Measurements from ENCODE around the gene TMED9. TPM values are rescaled to one million over a fixed set of nuclear protein-coding genes. Genes with fewer than 3 reads are reported as not detected.
"Not testable (repeated sequence)": the region's sequence is repeated elsewhere in the genome, so short reads cannot be mapped to it uniquely, and the experiment has no call there.

Gene TMED9
- total RNA-seq, 6 experiments from 2014 or later = 350 to 457 (median 354) TPM

DNA sequence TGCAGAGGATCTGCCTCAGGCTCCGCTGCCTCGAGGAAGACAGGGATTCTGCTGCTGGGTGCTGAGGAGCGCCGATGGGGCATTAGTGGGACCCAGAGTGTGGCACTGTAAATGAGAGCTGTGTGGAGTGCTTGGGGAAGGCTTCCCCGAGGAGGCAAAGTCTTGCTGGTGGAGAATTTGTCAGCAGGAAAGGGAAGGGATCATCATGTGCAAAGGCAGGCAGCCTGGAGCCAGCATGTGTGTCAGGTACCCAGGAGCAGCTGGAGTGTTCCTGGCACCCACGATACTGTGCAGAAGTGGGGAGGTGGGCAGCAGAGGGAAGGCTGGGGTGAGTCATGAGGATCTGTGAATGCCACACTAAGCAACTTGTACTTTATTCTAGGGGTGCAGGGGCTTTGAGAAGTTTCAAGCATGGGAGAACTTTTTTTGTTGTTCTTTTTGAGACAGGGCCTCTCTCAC lies 20.2 kb downstream of the TMED9 start:
- DNase-seq = no peak
- Mint-ChIP-seq H3K4me1 (ENCODE audit: low read depth) (no peaks in the 10 kb centered on the region; the same call in 1 of the 2 replicates), H3K36me3 (ENCODE audit: low read depth) (no peaks in the 10 kb centered on the region; the same call in 1 of the 2 replicates), H3K27me3 (ENCODE audit: insufficient read depth) (peaks cover 9% of the 10 kb centered on the region; the same call in 1 of the 2 replicates), H3K4me3 (no peak overlapping the region), H3K27ac (peak overlapping the region; percentile 34; the same call in 1 of the 2 replicates), H3K9me3 (no peaks in the 10 kb centered on the region)
- TF ChIP-seq, protein P1, sequence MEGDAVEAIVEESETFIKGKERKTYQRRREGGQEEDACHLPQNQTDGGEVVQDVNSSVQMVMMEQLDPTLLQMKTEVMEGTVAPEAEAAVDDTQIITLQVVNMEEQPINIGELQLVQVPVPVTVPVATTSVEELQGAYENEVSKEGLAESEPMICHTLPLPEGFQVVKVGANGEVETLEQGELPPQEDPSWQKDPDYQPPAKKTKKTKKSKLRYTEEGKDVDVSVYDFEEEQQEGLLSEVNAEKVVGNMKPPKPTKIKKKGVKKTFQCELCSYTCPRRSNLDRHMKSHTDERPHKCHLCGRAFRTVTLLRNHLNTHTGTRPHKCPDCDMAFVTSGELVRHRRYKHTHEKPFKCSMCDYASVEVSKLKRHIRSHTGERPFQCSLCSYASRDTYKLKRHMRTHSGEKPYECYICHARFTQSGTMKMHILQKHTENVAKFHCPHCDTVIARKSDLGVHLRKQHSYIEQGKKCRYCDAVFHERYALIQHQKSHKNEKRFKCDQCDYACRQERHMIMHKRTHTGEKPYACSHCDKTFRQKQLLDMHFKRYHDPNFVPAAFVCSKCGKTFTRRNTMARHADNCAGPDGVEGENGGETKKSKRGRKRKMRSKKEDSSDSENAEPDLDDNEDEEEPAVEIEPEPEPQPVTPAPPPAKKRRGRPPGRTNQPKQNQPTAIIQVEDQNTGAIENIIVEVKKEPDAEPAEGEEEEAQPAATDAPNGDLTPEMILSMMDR (IDR thresholded peaks at IDR 0.05) = no peak

DNA sequence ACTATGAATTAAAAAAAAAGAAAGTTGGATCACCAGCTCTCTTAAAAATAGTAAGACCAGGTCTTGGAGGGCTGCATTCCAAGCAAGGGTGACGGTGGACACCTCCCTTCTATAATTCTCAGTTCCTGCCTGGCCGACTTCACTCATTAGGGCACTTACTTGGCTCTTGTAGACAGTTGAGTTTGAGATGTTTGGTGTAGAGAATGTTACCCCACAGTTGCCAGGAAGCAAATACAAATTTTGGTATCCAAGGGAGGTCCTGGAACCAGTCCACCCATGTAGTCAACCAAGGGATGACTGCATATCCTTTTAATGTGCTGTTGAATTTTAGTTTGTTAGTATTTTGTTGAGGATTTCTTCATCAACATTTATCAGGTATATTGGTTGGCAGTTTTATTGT lies 28.6 kb downstream of the TMED9 start:
- Mint-ChIP-seq H3K4me3 (no peak overlapping the region), H3K4me1 (ENCODE audit: low read depth) (no peaks in the 10 kb centered on the region), H3K27ac (no peak overlapping the region), H3K36me3 (ENCODE audit: low read depth) (peaks cover 26% of the 10 kb centered on the region), H3K27me3 (ENCODE audit: insufficient read depth) (no peaks in the 10 kb centered on the region; the same call in 1 of the 2 replicates), H3K9me3 (no peaks in the 10 kb centered on the region)
- no peak for DNase-seq
- TF ChIP-seq, protein P1 (IDR thresholded peaks at IDR 0.05) = no peak

DNA sequence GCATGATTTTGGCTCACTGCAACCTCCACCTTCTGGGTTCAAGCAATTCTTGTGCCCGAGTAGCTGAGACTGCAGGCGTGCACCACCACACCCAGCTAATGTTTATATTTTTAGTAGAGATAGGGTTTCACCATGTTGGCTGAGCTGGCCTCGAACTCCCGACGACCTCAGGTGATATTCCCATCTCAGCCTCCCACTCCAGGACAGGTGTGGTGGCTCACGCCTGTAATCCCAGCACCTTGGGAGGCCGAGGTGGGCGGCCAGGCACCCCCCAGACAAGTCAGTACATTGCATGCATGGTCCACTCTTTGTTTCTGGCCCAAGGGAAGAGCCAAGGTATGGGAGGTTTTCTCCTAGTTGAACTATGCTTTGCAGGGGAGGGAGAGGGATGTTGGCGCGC lies 32.2 kb downstream of the TMED9 start:
- H3K36me3 Mint-ChIP-seq (ENCODE audit: low read depth); H3K9me3 Mint-ChIP-seq; H3K4me3 Mint-ChIP-seq; DNase-seq; H3K4me1 Mint-ChIP-seq (ENCODE audit: low read depth); H3K27ac Mint-ChIP-seq; H3K27me3 Mint-ChIP-seq (ENCODE audit: insufficient read depth): not testable (repeated sequence)

DNA sequence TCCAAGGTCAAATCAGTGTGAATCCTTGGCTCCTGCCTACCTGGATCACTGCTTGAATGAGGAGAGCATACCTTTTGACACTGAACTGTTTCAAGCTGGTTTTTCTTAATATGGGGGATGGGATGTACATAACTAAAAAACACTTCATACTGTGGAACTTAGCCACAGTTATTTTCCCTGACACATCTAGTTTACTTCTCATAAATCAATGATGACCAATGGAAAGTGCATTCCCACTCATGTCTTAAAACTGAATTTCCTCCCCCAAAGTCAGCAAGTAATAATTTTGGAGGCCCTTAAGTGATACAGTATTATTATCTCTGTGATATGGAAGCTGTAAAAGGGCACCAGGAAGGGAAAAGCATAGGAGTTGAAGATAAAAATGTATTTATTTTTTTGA lies 38.2 kb downstream of the TMED9 start:
- not testable (repeated sequence) for H3K27ac Mint-ChIP-seq; H3K27me3 Mint-ChIP-seq (ENCODE audit: insufficient read depth); H3K36me3 Mint-ChIP-seq (ENCODE audit: low read depth); H3K4me3 Mint-ChIP-seq; H3K9me3 Mint-ChIP-seq
- DNase-seq = peak; percentile 60
- peaks cover 11% of the 10 kb centered on the region for H3K4me1 Mint-ChIP-seq (ENCODE audit: low read depth)

DNA sequence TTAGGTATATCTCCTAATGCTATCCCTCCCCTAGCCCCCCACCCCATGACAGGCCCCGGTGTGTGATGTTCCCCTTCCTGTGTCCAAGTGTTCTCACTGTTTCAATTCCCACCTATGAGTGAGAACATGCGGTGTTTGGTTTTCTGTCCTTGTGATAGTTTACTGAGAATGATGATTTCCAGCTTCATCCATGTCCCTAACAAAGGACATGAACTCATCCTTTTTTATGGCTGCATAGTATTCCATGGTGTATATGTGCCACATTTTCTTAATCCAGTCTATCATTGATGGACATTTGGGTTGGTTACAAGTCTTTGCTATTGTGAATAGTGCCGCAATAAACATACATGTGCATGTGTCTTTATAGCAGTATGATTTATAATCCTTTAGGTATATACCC lies 42.9 kb downstream of the TMED9 start:
- H3K27ac Mint-ChIP-seq; DNase-seq; H3K4me3 Mint-ChIP-seq; H3K27me3 Mint-ChIP-seq (ENCODE audit: insufficient read depth); H3K4me1 Mint-ChIP-seq (ENCODE audit: low read depth); H3K9me3 Mint-ChIP-seq: not testable (repeated sequence)
- peaks cover 10% of the 10 kb centered on the region for H3K36me3 Mint-ChIP-seq (ENCODE audit: low read depth)

DNA sequence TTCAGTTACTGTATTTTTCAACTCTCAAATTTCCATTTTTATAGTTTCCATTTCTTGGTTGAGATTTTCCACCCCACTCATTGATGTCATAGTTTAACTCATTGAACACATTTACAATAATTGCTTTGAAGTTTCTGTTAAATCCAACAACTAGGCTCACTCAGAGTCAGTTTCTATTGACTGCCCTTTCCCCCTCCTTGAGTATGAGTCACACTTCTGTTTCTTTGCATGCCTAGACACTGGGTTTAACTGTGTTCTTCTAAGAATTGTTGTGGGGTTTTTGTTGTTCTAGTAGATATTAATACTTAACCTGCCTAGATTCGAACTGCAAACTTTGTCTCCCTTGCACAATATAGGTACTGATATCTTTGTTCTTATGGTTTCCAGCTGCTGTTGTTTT lies 53.5 kb downstream of the TMED9 start:
- not testable (repeated sequence) for DNase-seq; H3K36me3 Mint-ChIP-seq (ENCODE audit: low read depth); H3K27ac Mint-ChIP-seq; H3K4me3 Mint-ChIP-seq; H3K9me3 Mint-ChIP-seq; H3K27me3 Mint-ChIP-seq (ENCODE audit: insufficient read depth); H3K4me1 Mint-ChIP-seq (ENCODE audit: low read depth)

Other genes starting within 250 kb of the TMED9 start
- 100 to 1,000 TPM; 153 to 169 (median 164) TPM for gene LMAN2, start 240.5 kb upstream of the TMED9 start, total RNA-seq (2021; fragmentation: NEBNext Ultra II Directional; extraction: Animal tissue kit (Norgen Biotek cat#: 25700))
- 1 to 10 TPM; 1.0 to 2.2 (median 1.2) TPM for gene RGS14, start 234.3 kb upstream of the TMED9 start, total RNA-seq (2021; fragmentation: NEBNext Ultra II Directional; extraction: Animal tissue kit (Norgen Biotek cat#: 25700))
- gene SLC34A1, start 207.8 kb upstream of the TMED9 start, total RNA-seq (2021; fragmentation: NEBNext Ultra II Directional; extraction: Animal tissue kit (Norgen Biotek cat#: 25700)) = not detected
- gene PFN3, start 191.5 kb upstream of the TMED9 start, total RNA-seq (2021; fragmentation: NEBNext Ultra II Directional; extraction: Animal tissue kit (Norgen Biotek cat#: 25700)) = not detected
- gene F12, start 182.6 kb upstream of the TMED9 start, total RNA-seq (2021; fragmentation: NEBNext Ultra II Directional; extraction: Animal tissue kit (Norgen Biotek cat#: 25700)) = 1 to 10 TPM in 1 of 6 experiments, under 1 TPM in 5; 0.63 to 1.2 (median 0.87) TPM
- 10 to 100 TPM; 25.8 to 30.7 (median 28.0) TPM for gene GRK6, start 165.5 kb upstream of the TMED9 start, total RNA-seq (2021; fragmentation: NEBNext Ultra II Directional; extraction: Animal tissue kit (Norgen Biotek cat#: 25700))
- 10 to 100 TPM in 4 of 6 experiments, 1 to 10 TPM in 2; 8.9 to 16.9 (median 10.4) TPM for gene PRR7, start 145.4 kb upstream of the TMED9 start, total RNA-seq (2021; fragmentation: NEBNext Ultra II Directional; extraction: Animal tissue kit (Norgen Biotek cat#: 25700))
- 100 to 1,000 TPM; 346 to 394 (median 358) TPM for gene DBN1, start 118.6 kb upstream of the TMED9 start, total RNA-seq (2021; fragmentation: NEBNext Ultra II Directional; extraction: Animal tissue kit (Norgen Biotek cat#: 25700))
- gene PDLIM7, start 94.6 kb upstream of the TMED9 start, total RNA-seq (2021; fragmentation: NEBNext Ultra II Directional; extraction: Animal tissue kit (Norgen Biotek cat#: 25700)) = 100 to 1,000 TPM; 339 to 353 (median 343) TPM
- gene DOK3, start 82.4 kb upstream of the TMED9 start, total RNA-seq (2021; fragmentation: NEBNext Ultra II Directional; extraction: Animal tissue kit (Norgen Biotek cat#: 25700)) = 1 to 10 TPM; 1.1 to 2.6 (median 1.3) TPM
- gene DDX41, start 75.2 kb upstream of the TMED9 start, total RNA-seq (2021; fragmentation: NEBNext Ultra II Directional; extraction: Animal tissue kit (Norgen Biotek cat#: 25700)) = 100 to 1,000 TPM in 3 of 6 experiments, 10 to 100 TPM in 3; 83.8 to 105 (median 98.5) TPM
- gene FAM193B, start 37.6 kb upstream of the TMED9 start, total RNA-seq (2021; fragmentation: NEBNext Ultra II Directional; extraction: Animal tissue kit (Norgen Biotek cat#: 25700)) = 10 to 100 TPM; 16.1 to 25.6 (median 21.6) TPM
- gene B4GALT7, start 7.9 kb downstream of the TMED9 start, total RNA-seq (2021; fragmentation: NEBNext Ultra II Directional; extraction: Animal tissue kit (Norgen Biotek cat#: 25700)) = 10 to 100 TPM; 39.5 to 54.0 (median 42.9) TPM
- gene FAM153A, start 190.7 kb downstream of the TMED9 start, total RNA-seq (2021; fragmentation: NEBNext Ultra II Directional; extraction: Animal tissue kit (Norgen Biotek cat#: 25700)) = not detected